Hypothalamus (tissue), 51 donors: Measurements from ENCODE around the gene CACNA1C.

Experiments
- DNase-seq, 51 donors: peaks; one replicate each; lab custom pipeline; 2025; lab: John Stamatoyannopoulos, UW

The CACNA1C gene

GRCh38 chr12:2616763-2617162 is 564.0 kb downstream of the CACNA1C start:
- no peak for DNase-seq

DNA sequence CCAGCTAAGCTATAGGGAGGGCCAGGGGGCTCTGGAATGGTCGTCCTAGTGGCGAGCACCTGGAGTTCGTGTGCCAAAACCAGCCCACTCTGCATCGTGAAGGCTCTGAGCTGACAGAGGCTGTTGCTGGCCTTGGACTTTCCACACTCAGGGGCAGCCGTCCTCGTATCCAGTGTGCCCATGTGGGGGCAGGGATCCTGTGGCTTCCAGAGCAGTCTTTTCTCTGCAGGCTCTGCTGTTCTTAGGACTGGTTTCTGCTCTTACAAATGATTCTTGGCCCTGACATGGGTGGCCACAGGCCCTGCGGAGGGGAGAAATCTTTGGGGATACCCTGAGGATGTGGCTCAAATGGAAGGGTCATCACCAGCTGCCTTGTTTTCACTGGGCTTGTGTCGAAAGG is 564.6 kb downstream of the CACNA1C start:
- no peak for DNase-seq

DNA sequence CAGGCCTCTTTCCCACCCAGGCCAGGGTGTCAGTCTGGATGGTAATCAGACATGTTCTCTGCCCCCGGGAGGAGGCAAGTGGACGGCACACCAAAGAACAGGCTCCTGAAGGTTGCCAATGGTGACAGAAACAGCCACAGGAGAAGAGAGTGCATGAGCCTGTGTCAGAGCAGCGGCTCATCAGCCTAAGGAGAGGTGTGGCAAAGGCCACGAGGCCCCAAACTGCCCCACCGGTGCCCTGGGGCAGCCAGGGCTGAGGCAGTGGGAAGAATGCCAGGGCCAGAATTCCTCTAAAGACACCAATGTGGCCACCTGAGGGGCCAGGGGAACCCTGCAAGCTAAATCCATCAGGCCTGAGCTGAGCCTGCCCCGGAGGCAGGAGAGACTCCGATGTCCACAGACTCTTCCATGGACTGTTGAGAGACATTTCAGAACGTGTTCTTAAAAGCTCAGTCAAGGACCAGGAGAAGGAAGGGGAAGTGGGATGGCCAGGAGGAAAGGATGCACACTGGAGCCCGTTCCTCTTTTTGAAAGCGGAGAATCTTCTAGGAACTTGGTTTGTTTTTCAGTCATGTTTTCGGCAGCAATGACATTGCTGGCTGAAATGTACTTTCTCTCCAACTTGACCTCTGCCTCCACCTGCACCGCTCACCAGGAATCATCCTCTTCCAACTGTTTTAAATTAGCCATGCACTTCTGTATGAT is 565.7 kb downstream of the CACNA1C start:
- no peak for DNase-seq

DNA sequence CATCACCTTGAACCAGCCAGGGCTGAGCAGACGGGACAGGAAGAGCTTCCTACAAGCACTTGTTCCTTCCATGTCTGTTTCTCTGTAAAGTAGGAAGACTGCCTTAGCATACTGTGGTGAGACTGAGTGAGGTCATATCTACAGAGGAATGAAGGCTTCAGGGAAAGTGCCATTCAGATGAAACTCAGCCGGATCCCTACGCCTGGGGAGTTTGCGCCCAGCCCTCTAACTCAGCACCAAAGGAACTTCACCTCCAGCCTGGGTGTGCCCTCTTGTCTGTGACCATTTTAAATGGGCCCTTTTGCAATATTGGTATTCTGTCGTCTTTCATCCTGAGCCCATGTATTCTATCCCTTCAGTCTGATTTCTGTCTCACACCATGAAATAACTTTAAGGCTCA is 566.3 kb downstream of the CACNA1C start:
- no peak for DNase-seq

GRCh38 chr12:2622460-2622859 is 569.7 kb downstream of the CACNA1C start:
- no peak for DNase-seq

DNA sequence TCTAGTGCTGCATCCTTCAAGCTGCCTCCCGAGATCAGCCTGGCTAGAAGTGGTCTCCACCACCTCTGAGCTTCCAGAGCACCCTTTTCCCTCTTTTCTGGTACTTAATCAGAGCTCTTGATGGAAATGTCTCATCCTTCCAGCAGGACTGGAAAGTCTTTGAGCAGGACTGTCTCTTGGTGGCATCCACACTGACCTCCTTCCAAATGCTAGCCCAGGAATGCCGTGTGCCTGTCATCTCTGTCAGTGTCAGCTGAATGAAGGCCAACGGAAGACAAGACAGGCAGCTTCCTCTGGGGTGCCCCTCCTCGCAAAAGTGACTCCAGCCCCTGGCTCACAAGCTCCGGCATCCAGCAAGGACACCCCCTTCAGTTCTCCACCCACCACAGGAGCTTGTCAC is 570.7 kb downstream of the CACNA1C start:
- DNase-seq: no peak

GRCh38 chr12:2624543-2625288 is 571.9 kb downstream of the CACNA1C start:
- peak in 1 of 51 donors; percentile 27 for DNase-seq

GRCh38 chr12:2625289-2625612 is 572.5 kb downstream of the CACNA1C start:
- no peak for DNase-seq

GRCh38 chr12:2627076-2627834 is 574.5 kb downstream of the CACNA1C start:
- DNase-seq: no peak

DNA sequence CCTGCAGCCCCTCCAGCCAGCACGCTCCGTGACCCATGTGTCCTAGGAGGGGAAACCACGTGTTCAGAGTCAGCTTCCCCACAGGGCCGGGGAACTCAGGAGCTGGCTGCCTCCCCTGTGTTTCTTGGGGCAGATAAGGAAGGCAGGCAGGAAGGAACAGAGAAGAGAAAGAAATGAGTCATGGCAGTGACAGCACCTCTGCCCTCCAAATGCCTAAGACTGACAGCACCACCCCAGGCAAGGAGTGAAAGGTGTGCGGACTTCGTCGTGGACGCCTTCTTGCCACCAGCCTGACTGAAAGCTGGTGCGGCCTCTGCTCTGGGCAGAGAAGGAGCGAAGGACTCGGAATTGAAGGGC is 575.0 kb downstream of the CACNA1C start:
- no peak for DNase-seq

DNA sequence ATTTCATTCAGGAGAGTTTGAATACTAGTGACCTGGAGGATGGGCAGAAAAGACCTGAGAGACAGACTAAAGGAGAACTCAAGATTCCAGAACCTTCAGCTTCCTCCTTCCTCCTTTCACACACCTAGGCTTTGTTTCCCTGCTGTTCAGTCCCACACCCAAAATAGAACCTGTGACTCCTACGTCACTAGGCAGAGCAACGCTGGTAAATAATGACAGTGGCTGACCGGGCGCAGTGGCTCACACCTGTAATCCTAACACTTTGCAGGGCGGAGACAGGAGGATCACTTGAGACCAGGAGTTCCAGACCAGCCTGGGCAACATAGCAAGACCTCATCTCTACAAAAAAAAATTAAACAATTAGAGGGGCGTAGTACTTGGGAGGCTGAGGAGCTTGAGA is 575.6 kb downstream of the CACNA1C start:
- DNase-seq: no peak

- no peak for DNase-seq
Measured at GRCh38 chr12:2629051-2629450, 576.3 kb downstream of the CACNA1C start.

DNA sequence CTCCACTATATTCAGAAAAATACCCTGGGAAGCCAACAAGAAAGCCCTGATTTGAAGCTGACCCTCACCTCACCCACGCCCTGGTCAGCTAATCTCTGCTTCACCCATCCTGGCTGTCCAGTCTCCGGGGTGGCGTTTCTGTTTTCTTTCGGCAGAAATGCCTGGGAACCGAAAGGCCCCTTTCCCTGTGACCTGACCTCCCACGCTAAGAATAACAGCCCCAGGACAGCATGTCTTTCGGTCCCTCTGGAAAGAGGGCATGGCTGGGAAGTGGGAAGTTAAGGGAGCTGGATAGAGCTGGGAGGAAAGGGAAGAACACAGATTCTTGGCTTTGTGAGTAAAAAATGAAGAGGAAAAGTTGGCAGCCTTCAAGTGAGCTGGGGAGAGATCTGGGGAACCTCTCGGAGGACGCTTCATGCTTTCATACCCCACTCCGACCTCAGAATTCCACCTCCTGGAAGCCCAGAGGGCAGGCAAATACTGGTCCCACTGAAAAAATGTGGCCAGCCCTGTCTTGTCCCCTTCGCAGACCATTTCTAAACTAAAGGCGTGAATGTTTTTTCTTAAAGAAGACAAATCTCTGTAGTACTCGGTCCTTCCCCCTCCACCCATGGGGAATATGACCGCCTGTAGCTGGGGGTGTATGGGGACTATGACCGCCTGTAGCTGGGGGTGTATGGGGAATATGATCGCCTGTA is 579.0 kb downstream of the CACNA1C start:
- no peak for DNase-seq

- no peak for DNase-seq
Measured at GRCh38 chr12:2633176-2633824, 580.5 kb downstream of the CACNA1C start.

DNA sequence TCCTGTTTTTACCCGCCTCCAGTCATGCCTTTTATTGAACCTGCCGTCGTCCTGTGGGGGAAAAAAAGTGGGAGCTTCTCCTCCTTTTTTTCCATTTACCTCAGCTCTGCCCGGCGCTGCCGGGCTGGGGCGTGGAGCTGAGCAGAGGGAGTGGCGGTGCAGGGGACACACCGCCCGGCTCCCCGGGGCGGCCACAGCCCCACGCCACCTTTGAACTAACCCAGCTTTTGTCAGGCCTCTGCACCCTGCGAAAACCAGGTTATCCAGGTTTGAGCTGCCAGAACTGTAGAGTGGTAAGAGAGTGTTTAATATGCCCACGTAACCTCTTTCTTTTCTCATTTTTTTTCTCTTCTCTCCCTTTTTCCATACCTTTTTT is 581.0 kb downstream of the CACNA1C start:
- no peak for DNase-seq

GRCh38 chr12:2634471-2634870 is 581.7 kb downstream of the CACNA1C start:
- DNase-seq: no peak

DNA sequence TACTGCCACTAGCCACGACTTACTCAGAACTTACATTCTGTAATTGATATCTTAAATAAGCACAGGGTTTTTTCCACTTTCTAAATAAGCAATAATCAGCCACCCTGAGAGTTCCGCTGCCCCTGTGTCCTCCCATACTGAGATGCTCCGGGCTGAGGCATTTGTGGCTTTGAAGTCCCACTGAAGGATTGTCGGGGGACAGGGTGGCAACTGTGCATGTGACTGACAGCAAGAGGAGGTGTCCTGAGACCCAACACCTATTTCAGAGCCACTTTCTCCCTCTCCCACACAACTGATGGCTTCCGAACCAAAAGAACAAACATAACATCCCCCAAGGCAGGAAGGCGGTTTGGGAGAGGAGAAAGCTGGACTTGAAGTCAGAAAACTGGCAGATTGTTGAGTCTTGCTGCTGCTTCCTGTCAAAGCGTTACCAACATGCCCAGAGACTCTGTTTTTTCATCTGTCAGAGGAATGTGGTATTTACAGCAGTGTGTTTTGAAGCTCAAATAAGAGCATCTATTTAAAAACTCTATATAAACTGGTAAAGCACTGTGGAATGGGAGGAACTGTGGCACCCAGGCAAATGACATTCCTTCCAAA is 584.1 kb downstream of the CACNA1C start:
- no peak for DNase-seq

DNA sequence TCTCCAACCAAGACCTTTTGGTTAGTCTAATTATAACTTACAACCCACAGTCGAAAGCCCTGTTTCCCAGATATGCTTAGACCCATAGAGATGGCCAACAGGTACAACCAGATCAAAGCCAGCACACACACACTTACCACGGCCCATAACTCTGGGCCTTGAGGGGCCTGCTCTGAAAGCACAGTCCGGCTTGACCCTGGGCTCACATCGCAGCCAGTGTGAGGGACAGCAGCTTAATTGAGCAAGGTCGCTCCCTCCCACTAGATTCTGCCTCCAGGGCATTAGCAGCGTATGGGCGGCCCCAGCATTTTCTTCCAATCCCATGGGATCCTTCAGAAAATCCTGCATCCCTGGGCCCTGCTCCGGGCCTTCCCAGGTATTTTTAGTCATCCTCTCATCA is 584.6 kb downstream of the CACNA1C start:
- no peak for DNase-seq

DNA sequence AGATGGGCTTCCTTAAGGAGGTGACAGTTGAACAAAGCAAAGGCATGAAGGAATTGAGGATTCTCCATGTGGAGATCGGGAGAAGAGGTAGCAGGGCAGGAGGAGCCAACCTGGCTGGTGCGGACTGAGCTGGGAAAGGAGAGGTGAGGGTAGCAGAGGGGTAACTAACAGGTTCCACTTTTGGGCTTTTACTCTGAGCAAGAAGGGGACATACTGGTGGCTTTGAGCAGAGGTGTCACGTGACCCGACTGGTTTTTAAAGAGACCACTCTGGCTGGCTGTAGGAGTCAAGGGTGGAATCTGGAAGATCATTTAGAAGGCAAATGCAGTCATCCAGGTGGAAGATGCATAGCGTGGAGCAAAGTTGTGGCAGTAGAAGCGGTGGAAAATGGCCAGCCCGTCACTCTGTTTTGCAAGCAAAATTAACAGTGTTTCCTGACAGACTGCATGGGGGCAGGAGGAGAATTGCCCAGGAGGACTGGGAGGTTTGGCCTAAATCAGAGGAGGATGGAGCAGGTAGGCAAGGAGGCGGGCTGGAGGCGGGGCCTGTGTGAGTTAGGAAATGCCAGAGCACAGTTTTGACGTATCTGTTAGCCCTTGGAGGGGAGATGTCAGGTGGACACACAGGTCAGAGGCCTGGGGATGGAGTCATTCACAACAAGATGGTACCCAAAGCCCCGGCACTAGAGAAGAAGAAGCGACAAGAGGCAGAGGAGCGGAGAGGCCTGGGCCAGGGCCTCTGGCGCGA is 585.7 kb downstream of the CACNA1C start:
- DNase-seq: no peak

GRCh38 chr12:2639020-2639298 is 586.2 kb downstream of the CACNA1C start:
- no peak for DNase-seq
